Right atrium auricular region (tissue), 2 donors: ENCODE measurements around the gene CNDP1. TPM values are rescaled to one million over a fixed set of nuclear protein-coding genes. Genes with fewer than 3 reads are reported as not detected.

Experiments
- DNase-seq: peaks from one replicate; pipeline ENCODE4 v3.0.0-alpha.2; 2019; ENCODE audit warnings: low spot score
- H3K27ac ChIP-seq, 2 donors: fragments of 200-600 bp; sonication (generic); 1 replicate in 1 of 2; 2 replicates in 1 of 2; pipeline ENCODE4 v1.5.1; 2016 to 2019
- H3K27me3 ChIP-seq, 2 donors: fragments of 200-600 bp; sonication (generic); one replicate each; pipeline versions ENCODE4 v1.5.1 to v1.6.0; 2017 to 2019
- H3K36me3 ChIP-seq: fragments of 200-600 bp; sonication (generic); one replicate; pipeline ENCODE4 v1.5.1; 2016
- H3K4me1 ChIP-seq, 2 donors: fragments of 200-600 bp; sonication (generic); one replicate each; pipeline versions ENCODE4 v1.5.1 to v1.6.0; 2017 to 2019
- H3K4me3 ChIP-seq, 2 donors: fragments of 200-600 bp; sonication (generic); 1 replicate in 1 of 2; 2 replicates in 1 of 2; pipeline ENCODE4 v1.5.1; 2017 to 2019; ENCODE audit warnings: mild to moderate bottlenecking in 1 of 2, moderate library complexity in 1 of 2
- H3K9me3 ChIP-seq, 2 donors: fragments of 200-600 bp; sonication (generic); one replicate each; pipeline ENCODE4 v1.5.1; 2019
- CTCF ChIP-seq, 2 donors: fragments of 200-600 bp; sonication (generic); IDR thresholded peaks; one replicate each; pipeline ENCODE4 v1.5.1; 2019; ENCODE audit warnings: antibody characterized with exemption in 2 of 2
- total RNA-seq, 2 donors: library from RNA; depleted of rRNA; stranded (reverse); fragments of >200 nt; gene quantifications; one replicate each; pipeline ENCODE4 v1.1.0, GENCODE V29; 2016

Gene CNDP1
- total RNA-seq, 2 donors from 2014 or later = not detected

- Histone ChIP-seq H3K4me1 (no peaks in the 10 kb centered on the region), H3K9me3 (no peaks in the 10 kb centered on the region), H3K36me3 (no peaks in the 10 kb centered on the region), H3K27ac (no peak overlapping the region), H3K27me3 (no peaks in the 10 kb centered on the region), H3K4me3 (no peak overlapping the region)
- TF ChIP-seq CTCF (IDR thresholded peaks at IDR 0.05) = no peak
- no peak for DNase-seq
These were observed 1.7 kb upstream of the CNDP1 start for GRCh38 chr18:74532511-74533025.

GRCh38 chr18:74533666-74534065, 634 bp upstream of the CNDP1 start:
- no peak overlapping the region for H3K27ac ChIP-seq
- DNase-seq = no peak
- no peaks in the 10 kb centered on the region for H3K4me1 ChIP-seq
- H3K9me3 ChIP-seq = no peaks in the 10 kb centered on the region
- H3K4me3 ChIP-seq = no peak overlapping the region
- no peaks in the 10 kb centered on the region for H3K36me3 ChIP-seq
- TF ChIP-seq CTCF (IDR thresholded peaks at IDR 0.05) = no peak
- H3K27me3 ChIP-seq = no peaks in the 10 kb centered on the region

- Histone ChIP-seq H3K36me3 (no peaks in the 10 kb centered on the region), H3K9me3 (no peaks in the 10 kb centered on the region), H3K4me1 (no peaks in the 10 kb centered on the region), H3K27ac (no peak overlapping the region), H3K4me3 (no peak overlapping the region), H3K27me3 (no peaks in the 10 kb centered on the region)
- DNase-seq = no peak
- no peak for TF ChIP-seq CTCF (IDR thresholded peaks at IDR 0.05)
These were observed 815 bp downstream of the CNDP1 start for GRCh38 chr18:74534981-74535649.

GRCh38 chr18:74539289-74539688, 5.0 kb downstream of the CNDP1 start:
- no peak for TF ChIP-seq CTCF (IDR thresholded peaks at IDR 0.05)
- Histone ChIP-seq H3K27me3 (no peaks in the 10 kb centered on the region), H3K36me3 (no peaks in the 10 kb centered on the region), H3K4me1 (no peaks in the 10 kb centered on the region), H3K9me3 (no peaks in the 10 kb centered on the region), H3K4me3 (no peak overlapping the region), H3K27ac (no peak overlapping the region)
- no peak for DNase-seq

- H3K9me3 ChIP-seq = no peaks in the 10 kb centered on the region
- H3K4me1 ChIP-seq = no peaks in the 10 kb centered on the region
- H3K36me3 ChIP-seq = no peaks in the 10 kb centered on the region
- H3K27ac ChIP-seq = no peak overlapping the region
- no peak for DNase-seq
- no peak for TF ChIP-seq CTCF (IDR thresholded peaks at IDR 0.05)
- no peaks in the 10 kb centered on the region for H3K27me3 ChIP-seq
- H3K4me3 ChIP-seq = no peak overlapping the region
These were observed 6.5 kb downstream of the CNDP1 start for GRCh38 chr18:74540652-74541421.
